ENCODE measurements around the gene BRAT1.
"Not testable (repeated sequence)": the region's sequence is repeated elsewhere in the genome, so short reads cannot be mapped to it uniquely, and the experiment has no call there.

Gene BRAT1

DNA sequence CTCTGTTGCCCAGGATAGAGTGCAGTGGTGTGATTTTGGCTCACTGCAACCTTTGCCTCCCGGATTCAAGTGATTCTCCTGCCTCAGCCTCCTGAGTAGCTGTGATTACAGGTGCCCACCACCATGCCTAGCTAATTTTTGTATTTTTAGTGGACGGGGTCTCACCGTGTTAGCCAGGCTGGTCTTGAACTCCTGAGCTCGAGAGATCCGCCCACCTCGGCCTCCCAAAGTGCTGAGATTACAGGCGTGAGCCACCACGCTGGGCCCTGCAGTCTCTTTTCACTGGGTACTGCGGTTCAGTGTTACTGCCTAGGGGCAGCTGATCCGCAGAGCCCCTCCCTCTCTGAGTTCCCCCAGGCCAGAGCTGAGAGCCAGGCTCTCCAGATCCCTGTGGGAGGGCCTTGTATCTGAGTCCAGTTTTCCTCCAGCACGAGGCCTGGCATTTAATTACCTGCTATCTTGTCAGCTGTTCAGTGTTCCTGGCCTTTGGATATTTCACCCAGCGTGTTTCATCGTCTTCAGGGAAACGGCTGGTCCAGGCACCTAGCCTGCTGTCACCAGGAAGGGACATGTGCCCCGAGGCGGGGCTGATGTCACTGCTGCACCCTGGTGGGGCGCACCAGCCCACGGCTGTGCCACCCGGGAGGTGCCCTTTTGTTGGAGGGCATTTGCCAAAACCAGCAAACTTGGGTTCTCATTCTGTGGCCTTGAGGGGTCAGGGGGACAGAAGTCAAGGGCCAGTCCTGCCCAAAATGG is 19.3 kb downstream of the BRAT1 start:
- DNase-seq = not testable (repeated sequence)

DNA sequence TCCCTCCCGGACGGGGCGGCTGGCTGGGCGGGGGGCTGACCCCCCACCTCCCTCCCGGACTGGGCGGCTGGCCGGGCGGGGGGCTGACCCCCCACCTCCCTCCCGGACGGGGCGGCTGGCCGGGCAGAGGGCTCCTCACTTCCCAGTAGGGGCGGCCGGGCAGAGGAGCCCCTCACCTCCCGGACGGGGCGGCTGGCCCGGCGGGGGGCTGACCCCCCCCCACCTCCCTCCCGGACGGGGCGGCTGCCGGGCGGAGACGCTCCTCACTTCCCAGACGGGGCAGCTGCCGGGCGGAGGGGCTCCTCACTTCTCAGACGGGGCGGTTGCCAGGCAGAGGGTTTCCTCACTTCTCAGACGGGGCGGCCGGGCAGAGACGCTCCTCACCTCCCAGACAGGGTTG is 21.1 kb downstream of the BRAT1 start:
- DNase-seq = not testable (repeated sequence)

DNA sequence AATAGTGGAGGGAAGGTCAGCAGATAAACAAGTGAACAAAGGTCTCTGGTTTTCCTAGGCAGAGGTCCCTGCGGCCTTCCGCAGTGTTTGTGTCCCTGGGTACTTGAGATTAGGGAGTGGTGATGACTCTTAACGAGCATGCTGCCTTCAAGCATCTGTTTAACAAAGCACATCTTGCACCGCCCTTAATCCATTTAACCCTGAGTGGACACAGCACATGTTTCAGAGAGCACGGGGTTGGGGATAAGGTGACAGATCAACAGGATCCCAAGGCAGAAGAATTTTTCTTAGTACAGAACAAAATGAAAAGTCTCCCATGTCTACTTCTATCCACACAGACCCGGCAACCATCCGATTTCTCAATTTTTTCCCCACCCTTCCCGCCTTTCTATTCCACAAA is 21.8 kb downstream of the BRAT1 start:
- DNase-seq = not testable (repeated sequence)

DNA sequence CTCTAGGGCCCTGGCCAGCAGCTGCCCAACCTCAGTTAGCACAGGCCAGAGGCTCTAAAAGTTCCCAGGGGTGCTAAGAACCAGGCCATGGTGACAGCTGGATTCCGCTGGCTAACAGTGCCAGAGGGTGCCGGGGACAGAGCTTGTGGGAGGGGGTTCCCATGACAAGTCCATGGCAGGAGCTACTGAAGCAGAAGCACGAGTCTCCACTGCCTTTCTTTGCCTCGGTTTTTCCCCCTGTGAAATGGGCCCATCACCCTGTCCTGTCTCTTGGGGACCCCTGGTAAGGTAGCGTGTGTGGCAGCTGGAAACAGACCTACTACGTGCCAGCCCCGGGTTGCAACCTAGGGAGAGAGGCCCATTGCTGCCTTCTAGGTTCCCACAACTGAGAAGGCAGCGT is 22.5 kb downstream of the BRAT1 start:
- DNase-seq = not testable (repeated sequence)

DNA sequence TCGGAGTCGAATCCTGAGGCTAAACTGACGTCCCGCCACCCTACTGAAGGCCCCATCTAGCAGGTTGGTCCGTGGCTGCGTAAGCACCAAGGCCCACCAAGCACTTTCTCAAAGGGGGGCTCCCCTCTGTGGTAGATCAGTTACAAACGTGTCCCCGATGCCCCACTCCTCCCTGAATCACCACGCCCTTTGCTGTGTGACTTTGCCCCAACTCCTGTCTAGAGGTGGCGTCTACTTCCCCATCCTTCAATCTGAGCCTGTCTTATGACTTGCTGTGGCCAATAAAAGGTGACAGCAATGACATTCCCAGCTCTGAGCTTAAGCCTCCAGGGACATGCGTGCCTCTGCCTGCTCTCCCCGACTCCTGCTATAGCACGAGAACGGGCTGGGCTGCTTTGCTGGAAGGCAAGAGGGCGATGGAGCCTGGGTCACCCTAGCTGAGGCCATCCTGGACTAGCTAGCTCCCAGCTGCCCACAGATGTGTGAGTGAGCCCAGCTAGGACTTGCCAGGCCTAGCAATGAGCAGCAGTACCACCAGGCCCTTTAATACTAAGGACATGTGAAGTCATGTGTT is 23.0 kb downstream of the BRAT1 start:
- DNase-seq = not testable (repeated sequence)

DNA sequence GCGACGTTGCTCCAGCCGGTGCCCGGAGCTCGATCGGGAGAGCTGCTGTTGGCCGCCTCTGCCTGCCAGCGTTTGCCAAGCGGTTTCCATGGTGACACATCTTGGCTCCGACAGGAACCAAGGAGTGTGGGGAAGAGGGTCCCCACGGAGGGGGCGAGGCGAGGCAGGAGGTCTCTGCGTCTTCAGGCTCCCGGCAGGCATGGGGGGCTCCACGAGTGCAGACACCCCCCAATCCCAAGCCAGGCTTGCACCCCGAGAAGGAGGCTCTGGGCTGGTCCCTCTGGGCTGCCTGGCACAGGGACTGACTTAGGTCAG is 23.6 kb downstream of the BRAT1 start:
- not testable (repeated sequence) for DNase-seq

DNA sequence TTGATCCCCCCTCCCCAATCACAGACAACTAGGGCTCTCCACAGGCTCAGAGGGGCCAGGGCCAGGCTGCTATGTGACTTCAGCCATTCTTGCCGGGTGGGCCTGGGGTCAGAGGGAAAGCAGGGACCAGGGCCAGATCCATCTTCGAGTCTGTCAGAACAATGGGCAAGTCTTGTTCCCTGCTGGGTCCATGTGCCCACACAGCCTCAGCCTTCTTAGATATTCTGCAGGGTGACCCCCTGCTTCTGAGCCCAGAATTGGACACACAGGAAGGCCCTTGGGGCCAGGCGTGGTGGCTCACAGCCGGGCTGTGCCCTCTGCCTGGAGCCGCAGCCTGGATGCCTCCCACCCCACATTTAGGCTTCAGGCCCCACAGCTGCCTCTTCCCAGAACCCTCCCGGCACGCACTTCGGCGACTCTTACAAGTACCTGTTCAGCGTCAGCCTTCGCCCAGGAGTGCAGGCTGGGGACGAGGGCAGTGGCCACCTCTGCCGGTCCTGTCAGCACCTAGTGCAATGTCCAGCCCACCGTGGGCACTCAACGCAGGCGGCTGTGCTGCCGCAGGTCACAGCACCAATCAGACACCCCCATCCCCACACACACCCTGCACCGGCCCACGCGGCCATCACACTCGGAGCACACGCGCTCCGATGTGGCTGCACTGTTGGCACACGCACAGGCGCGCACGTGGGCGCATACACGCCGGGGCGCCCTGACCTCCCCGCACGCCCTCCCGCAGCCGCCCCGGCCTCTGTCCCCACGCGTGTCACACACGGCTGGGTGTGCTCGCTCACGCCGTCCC is 24.1 kb downstream of the BRAT1 start:
- not testable (repeated sequence) for DNase-seq

DNA sequence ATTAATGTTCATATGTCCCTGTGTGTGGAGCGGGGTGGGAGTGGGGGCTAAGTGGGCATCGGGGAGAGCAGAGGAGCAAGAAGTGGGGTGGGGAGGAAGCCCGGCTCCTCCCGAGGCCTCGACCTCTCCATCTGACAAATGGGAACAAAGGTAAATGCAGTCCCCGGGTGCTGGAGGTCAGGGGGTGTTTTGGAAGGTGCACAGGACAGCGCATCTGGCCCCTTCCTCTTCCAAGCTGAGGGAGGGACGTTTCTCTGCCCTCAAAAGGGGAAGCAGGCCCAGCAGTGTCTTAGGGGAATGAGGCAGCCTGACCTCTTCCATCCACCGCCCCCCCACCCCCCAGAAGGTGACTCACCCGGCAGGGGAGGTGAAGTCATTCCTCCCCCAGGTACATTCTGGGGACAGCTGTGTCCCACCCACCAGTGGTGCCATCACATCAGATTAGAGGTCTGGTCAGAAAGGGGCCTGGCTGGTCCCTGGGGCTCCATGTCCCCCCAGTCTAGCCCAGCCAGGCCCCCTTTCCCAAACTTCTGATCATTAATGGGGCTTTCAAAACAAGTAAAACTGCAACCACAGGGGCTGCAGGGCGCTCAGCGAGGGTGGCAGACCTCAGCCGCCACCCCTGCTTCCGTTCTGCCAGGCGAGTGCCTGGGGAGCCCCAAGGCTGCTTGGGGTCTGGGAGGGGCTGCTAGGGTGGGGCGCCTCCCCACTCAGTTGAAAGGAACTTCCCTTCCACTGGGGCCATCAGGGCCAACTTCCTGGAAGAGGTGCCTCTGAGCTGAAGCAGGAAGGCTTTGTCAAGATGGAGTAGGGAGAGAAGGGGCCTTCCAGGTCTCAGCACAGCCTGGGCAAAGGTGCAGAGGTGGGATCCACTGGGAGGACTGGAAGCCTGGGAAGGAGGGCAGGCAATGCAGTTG is 25.0 kb downstream of the BRAT1 start:
- DNase-seq = peak; percentile 74

DNA sequence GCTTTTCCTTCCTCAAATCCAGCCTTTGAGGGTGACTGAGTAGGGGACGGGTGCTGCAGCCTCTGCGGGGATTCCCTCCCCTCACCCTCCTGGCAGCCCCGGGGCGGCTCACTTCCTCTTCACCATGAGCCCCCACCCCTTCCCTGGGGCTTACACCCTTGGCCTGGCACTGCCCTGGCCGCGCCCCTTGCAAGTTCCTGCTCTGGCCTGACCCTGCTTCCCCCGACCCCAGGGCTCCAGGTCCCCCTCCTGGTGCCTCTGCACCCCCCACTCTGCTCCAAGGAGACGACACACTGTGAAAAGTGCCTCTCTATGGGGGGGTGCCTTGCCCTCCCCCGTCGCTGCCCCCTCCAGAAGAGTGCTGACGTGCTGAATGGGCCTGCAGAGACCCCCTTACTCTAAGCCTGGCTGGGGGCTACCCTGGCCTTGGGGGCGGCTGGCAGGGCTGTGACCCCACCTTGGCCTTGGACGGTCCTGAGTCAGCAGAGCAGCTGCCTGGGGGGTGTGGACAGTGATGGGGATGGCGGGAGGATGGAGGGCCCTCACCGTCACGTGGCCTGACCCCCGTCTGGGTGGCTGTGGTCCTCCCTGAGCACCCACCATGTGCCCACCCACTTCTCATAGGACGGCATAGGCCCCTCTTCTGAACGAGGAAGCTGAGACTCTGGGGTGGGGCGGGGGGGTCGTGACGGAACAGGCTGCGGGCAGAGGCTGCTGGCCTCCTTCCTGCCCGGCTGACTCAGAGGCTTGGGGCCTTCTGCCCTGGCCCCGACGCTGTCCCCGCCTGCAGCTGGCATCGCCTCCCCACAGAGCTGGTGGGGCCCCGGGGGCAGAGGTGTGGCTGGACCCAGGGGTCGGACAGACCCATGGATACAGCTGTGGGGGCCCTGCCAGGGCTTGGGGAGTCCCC is 25.9 kb downstream of the BRAT1 start:
- DNase-seq = peak; percentile 56

DNA sequence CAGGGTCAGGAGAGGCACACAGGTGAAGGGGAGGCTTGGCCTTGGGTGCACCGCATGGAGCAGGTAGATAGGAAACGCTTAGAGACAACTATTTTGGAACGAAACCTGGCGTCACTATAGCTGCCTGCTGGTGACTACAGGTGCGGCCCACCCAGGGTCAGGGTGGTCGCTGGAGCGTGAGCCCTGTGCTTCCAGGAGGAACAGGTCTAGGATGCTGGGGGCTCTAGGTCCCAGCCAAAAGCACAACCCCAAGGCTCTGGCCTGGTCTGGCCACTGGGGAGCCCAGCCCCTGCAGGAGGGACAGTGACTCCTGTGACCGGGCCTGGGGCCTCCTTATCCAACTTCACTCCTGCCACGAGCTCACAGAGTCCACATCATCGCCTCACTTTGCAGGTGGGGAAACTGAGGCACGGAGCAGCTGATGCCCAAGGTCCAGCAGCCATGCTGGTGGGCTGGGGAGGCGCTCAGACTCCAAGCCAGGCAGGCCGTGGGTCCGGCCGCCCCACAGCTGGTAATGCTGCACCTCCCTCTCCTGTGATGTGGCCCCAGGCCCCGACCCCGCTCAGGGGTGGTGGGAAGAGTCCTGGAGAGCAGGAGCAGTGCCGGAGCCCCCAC is 26.7 kb downstream of the BRAT1 start:
- DNase-seq = no peak

DNA sequence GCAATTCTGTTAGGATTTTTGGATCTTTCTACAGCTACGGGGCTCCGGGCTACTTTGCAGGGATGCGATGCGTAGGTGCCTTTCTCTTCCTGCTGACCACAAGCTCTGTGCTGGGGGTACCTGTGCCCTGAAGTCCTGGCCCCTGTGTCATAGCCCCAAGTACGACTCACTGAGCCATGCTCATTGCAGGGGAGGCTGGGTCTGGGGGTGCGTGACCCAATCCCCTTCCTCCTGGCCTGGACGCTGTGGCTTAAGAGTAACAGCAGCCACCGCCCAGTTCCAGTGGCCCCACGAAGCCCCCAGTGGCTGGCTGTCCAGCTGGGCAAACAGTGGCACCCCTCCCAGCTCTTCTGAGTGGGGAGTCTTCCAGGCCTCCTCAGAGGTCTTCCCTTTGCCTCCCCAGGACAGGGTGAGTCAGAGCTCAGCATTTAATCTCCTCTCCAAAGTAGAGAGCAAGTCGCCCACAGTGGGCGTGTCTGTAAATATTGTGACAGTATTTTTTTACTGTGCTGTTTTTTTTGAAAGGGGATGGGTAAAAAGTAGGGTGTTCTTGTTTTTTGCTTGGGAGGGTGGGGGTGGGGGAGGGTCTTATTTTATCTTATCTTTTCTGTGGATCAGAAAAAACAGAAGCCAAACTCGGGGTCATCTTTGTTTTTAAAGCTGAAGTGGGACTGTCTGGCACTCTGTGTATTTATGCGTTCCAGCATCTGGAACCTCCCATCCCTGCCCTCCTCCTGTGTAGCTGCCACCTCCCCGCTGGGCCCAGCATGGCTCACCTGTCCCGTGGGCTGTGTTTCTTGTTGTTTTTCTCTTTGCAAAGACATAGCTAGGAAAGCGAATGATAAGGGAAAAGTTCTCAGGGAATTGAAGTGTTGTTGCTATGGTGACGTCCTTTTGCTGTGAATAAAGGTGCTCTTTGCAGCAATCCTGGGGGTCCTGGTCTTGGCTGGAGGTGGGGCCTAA is 27.5 kb downstream of the BRAT1 start:
- peak; percentile 59 for DNase-seq

DNA sequence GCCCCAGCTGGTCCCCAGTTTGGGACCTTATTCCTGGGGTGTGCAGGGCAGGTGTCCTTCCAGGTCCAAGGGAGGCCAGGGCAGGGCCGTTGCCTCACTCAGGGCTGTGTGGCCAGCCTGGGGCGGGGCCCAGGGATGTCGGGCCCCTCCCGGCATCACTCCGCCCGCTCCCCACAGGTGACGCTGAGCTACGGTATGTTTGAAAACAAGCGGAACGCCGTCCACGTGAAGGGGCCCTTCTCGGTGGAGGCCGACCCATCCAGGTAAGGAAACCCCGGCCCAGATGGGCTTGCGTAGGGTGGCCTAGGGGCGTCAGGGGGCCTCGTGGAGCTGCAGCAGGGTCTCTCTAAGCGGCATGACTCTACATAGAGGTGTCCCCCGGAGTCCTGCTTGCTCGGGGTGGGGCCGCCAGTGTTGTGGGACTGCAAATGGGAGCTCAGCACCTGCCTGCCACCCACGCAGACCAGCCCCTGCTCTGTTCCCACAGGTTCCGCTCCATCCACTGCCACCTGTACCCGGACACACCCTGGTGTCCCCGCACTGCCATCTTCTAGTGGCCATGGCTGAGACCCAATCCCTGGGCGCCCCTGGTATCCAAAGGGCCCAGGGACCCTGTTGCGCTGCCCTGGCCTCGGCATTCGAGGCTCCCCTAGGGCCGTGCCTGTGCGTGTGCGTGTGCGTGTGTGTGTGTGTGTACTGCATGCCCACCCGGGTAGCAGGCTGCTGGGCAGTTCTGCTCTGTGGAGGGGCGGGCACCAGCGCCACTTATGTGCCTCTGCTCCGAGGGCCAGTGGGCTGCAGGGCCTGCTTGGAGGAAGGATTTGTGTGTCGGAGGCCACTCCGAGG is 28.4 kb downstream of the BRAT1 start:
- no peak for DNase-seq

DNA sequence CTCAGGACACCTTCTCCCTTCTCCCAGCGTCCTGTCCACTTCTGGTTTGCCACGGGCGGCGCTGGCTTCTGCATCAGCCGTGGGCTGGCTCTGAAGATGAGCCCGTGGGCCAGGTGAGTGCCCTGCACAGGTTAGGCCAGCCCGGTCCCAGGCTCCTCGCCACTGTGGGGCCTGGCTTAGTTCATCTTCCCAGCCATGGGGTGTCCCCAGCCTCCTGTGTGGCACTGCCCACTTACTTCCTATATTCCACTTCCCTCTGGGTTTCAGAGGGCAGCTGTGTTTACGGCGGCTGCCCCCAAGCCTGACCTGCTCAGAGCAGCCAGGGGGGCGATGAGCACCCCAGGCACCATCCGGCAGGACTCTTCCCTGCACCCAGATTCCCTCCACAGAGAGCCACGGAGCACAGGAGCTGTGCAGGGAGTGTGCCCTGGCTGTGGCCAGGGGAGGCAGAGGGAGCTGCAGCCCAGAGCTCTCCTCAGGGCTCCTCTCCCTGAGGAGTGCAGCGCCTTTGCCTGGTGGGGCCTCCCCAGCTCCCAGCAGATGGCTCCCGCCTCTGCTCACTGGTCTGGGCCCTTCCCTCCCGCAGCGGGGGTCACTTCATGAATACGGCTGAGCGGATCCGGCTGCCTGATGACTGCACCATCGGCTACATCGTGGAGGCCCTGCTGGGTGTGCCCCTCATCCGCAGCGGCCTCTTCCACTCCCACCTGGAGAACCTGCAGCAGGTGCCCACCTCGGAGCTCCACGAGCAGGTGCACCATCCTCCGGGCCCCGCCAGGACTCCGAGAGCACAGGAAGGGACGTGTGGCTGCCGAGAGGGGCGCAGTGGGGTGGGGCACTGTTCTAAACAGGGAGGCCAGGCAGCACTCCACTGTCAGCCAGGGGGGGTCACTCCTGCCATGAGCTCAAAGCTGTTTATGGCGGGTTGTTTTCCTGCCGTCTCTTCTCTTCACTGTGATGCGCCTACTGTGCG is 29.4 kb downstream of the BRAT1 start:
- no peak for DNase-seq

DNA sequence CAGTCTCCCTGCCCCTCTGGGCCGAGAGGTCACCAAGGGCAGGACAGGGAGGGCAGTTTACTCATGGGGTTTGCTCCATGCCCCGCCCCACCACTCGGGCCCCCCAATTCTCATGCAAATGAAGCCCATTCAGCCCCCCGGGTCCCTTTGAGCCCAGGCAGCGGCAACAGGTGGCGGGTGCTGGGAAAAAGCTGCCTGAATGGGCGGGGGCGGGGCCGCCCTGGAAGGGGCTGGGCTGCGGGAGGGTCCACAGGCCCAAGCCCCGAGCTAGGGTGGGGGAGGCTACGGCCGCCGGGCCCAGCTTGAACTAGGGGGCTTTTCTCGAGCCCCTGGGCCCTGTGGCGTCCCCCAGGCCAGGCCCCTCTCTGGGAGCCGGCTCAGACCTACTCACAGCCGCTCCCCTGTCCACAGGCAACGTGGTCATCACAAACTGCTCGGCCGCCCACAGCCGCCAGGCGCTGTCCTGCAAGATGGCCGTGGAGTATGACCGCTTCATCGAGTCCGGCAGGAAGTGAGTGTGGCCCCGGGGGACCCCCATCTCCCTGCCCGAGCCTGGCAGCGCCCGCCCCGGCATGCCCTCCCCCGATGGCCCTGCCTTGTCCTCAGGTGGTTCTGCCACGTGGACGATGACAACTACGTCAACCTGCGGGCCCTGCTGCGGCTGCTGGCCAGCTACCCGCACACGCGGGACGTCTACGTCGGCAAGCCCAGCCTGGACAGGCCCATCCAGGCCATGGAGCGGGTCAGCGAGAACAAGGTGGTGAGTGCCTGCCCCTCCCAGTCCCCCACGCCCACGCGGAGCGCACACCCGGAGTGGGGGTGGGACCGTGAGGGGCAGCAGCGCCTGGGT is 30.3 kb downstream of the BRAT1 start:
- no peak for DNase-seq

DNA sequence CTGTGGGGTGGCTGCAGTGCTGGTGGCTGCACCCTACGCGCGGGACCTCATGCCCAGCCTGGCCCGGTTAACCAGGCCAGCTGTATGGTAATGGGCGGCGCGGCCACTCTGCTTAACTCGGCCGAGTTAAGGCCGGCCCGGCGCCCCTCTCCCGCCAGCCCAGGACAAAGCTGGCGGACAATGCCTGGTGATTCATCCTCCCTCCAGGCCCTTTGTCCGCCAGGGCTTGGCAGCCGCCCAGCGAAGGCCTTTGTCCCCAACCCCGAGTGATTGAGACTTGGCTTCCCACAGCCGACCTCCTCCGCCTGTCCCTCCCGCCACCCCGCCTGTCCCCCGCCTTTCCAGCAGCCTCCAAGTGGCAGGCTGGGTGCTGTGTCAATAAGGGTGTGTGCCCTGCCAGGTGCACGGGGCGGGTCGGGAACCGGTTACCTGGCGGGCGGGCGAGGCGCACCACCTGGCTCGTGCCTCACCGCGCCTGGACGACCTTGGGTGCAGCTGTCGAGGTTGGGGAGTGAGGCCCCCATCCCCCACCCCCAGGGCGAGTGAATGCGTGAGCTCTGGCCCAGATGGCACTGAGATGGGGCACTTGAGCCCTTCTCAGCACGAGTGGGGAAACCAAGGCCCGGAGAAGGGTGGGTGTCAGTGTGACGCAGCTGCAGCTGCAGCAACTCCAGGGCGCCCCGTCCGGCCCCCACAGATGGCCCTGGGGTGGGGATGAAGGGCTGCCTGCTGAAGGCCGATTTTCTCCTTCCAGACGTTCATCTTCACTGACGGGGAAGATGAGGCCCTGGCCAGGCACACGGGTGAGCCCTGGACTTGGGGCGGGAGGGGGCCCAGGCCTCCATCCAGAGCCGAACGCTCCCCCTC is 31.1 kb downstream of the BRAT1 start:
- DNase-seq = no peak

DNA sequence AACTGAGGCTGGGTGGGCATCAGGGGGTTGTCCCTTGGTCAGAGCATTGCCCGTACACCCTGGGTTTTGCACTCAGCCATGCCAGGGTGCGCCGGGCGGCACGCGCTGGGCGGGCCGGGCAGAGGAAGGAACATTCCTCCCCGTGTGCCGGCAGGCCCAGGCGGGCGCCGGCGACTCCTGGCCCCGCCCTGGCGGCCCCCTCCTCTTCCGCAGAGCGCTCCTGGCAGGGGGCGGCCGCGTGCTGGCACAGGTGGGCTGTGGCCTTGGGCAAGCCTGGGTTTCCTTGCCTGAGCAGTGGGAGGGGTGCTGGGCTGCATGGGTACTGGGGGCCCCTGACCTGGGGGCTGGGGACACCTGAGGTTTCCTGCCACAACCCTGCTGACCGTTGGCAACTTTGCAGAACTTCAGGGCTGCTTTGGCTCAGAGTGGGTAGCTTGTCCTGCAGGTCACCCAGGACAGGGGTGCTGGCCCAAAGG is 31.8 kb downstream of the BRAT1 start:
- DNase-seq = no peak
